Putamen (tissue), 1 donor: ENCODE results near the gene SULF2.
A peak's percentile ranks its signal among the peaks of the same experiment; 100 is the strongest.
"Not testable (repeated sequence)": the region's sequence is repeated elsewhere in the genome, so short reads cannot be mapped to it uniquely, and the experiment has no call there.

ENCODE experiments used
- DNase-seq: peaks from one replicate; pipeline ENCODE4 v3.0.0-alpha.2; 2016; ENCODE audit warnings: low spot score

SULF2 gene

GRCh38 chr20:47804972-47805371 lies 19.7 kb upstream of the SULF2 start:
- not testable (repeated sequence) for DNase-seq

GRCh38 chr20:47804224-47804825 lies 19.0 kb upstream of the SULF2 start:
- not testable (repeated sequence) for DNase-seq

- DNase-seq: no peak
Observed at GRCh38 chr20:47802975-47803374, 17.7 kb upstream of the SULF2 start.

- DNase-seq: no peak
Observed at GRCh38 chr20:47802226-47802920, 17.1 kb upstream of the SULF2 start.

GRCh38 chr20:47801759-47802158 lies 16.5 kb upstream of the SULF2 start:
- DNase-seq: no peak

GRCh38 chr20:47801079-47801478 lies 15.8 kb upstream of the SULF2 start:
- no peak for DNase-seq

GRCh38 chr20:47800623-47801022 lies 15.3 kb upstream of the SULF2 start:
- DNase-seq: no peak

GRCh38 chr20:47799116-47799715 lies 13.9 kb upstream of the SULF2 start:
- no peak for DNase-seq

- no peak for DNase-seq
Observed at GRCh38 chr20:47796971-47797370, 11.7 kb upstream of the SULF2 start.

GRCh38 chr20:47795214-47795907 lies 10.1 kb upstream of the SULF2 start:
- DNase-seq: no peak

- DNase-seq: not testable (repeated sequence)
Observed at GRCh38 chr20:47794264-47794663, 9.0 kb upstream of the SULF2 start.

- no peak for DNase-seq
Observed at GRCh38 chr20:47792021-47792618, 6.8 kb upstream of the SULF2 start.

- DNase-seq: no peak
Observed at GRCh38 chr20:47791084-47791599, 5.9 kb upstream of the SULF2 start.

GRCh38 chr20:47790580-47790965 lies 5.3 kb upstream of the SULF2 start:
- no peak for DNase-seq

- no peak for DNase-seq
Observed at GRCh38 chr20:47789764-47790579, 4.7 kb upstream of the SULF2 start.

GRCh38 chr20:47789081-47789763 lies 3.9 kb upstream of the SULF2 start:
- DNase-seq: no peak

- DNase-seq: no peak
Observed at GRCh38 chr20:47788741-47789080, 3.4 kb upstream of the SULF2 start.

GRCh38 chr20:47786765-47787107 lies 1.5 kb upstream of the SULF2 start:
- DNase-seq: no peak

GRCh38 chr20:47785854-47786764 lies 828 bp upstream of the SULF2 start:
- peak; percentile 55 for DNase-seq
